A673 (cell line): Measurements from ENCODE around the gene GALNTL6.

ENCODE experiments used
- CTCF ChIP-seq: fragments of 300-800, 200-600 bp; sonication (generic); conservative IDR thresholded peaks from 2 replicates; pipeline ENCODE4 v1.5.1; 2017; ENCODE audit warnings: low read depth, mild to moderate bottlenecking, antibody characterized with exemption, low read length, moderate library complexity, mixed read lengths
- EZH2 ChIP-seq: fragments of 200-600 bp; sonication (generic); IDR thresholded peaks from 2 replicates; pipeline ENCODE4 v1.6.1; 2017; ENCODE audit warnings: borderline replicate concordance, low read depth, mild to moderate bottlenecking, mixed read lengths, antibody characterized with exemption, low read length; ENCODE audit not compliant: poor library complexity, severe bottlenecking

GRCh38 chr4:172995704-172996103, 1182.5 kb downstream of the GALNTL6 start:
- TF ChIP-seq CTCF (no peak), EZH2 (no peak)
